AG10803 (cell line): ENCODE data around the gene WDPCP.

ENCODE experiments used
- DNase-seq: peaks from one replicate; pipeline ENCODE4 v3.0.0; 2010; ENCODE audit warnings: low read depth
- H3K4me3 ChIP-seq: 2 replicates; pipeline ENCODE4 v1.5.1; 2011; ENCODE audit warnings: mild to moderate bottlenecking, low read length, control low read depth
- CTCF ChIP-seq: conservative IDR thresholded peaks from 2 replicates; pipeline ENCODE4 v1.5.1; 2011; ENCODE audit warnings: mild to moderate bottlenecking, low read length, control low read depth, inconsistent platforms

The WDPCP gene

GRCh38 chr2:63444565-63445288 lies 143.6 kb downstream of the WDPCP start:
- TF ChIP-seq CTCF, result no peak
- H3K4me3 ChIP-seq, result no peak overlapping the region
- DNase-seq, result no peak

GRCh38 chr2:63440612-63441011 lies 147.7 kb downstream of the WDPCP start:
- TF ChIP-seq CTCF, result no peak
- no peak overlapping the region for H3K4me3 ChIP-seq
- no peak for DNase-seq

- TF ChIP-seq CTCF, result no peak
- H3K4me3 ChIP-seq, result no peak overlapping the region
- no peak for DNase-seq
Measured at GRCh38 chr2:63438181-63438580, 150.1 kb downstream of the WDPCP start.

DNA sequence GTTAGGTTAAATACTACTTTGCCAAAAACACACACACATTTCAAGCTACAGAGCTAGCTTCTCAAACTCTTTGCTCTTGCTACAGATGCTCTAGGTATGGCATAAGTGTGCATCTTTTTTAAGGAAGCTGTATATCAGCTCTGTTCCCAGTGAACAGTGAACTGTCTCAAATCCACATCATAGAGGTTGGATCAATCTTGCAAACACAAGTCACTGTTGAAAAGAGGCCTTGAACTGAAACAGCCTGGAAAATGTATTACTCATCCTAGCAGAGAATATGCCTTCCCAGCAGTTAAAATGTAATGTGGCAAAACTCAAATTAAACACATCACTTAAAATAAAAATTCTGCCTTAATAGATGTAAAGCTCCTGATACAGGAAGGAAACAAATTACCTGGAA lies 151.8 kb downstream of the WDPCP start:
- no peak overlapping the region for H3K4me3 ChIP-seq
- no peak for TF ChIP-seq CTCF
- DNase-seq, result no peak

- H3K4me3 ChIP-seq, result no peak overlapping the region
- no peak for DNase-seq
- TF ChIP-seq CTCF, result no peak
Measured at GRCh38 chr2:63435070-63435469, 153.2 kb downstream of the WDPCP start.

GRCh38 chr2:63434024-63435001 lies 154.0 kb downstream of the WDPCP start:
- TF ChIP-seq CTCF, result no peak
- DNase-seq, result no peak
- no peak overlapping the region for H3K4me3 ChIP-seq
